Measurements from ENCODE around the gene CDX1.

GRCh38 chr5:150203832-150204589, 37.4 kb downstream of the CDX1 start:
- TF ChIP-seq CTCF (IDR thresholded peaks at IDR 0.05) (no peak), EP300 (IDR thresholded peaks at IDR 0.05) (no peak)
